Mucosa of descending colon (tissue), 3 donors: ENCODE data around the gene GRIK5. TPM values are rescaled to one million over a fixed set of nuclear protein-coding genes. Genes with fewer than 3 reads are reported as not detected.
"Not testable (repeated sequence)": the region's sequence is repeated elsewhere in the genome, so short reads cannot be mapped to it uniquely, and the experiment has no call there.

Experiments
- ATAC-seq: fragments of 200-7000 bp; cut with Tn5 transposase; one replicate; pipeline ENCODE4 v1.9.1; 2020; ENCODE audit warnings: mild to moderate bottlenecking, moderate library complexity
- DNase-seq, 3 donors: peaks; one replicate each; pipeline ENCODE4 v3.0.0-alpha.2; 2020
- H3K36me3 ChIP-seq: fragments of 200-600 bp; one replicate; pipeline ENCODE4 v1.8.0; 2021; ENCODE audit warnings: low read depth, mild to moderate bottlenecking
- H3K4me1 ChIP-seq: fragments of 200-600 bp; one replicate; pipeline ENCODE4 v1.8.0; 2021; ENCODE audit warnings: low read depth, mild to moderate bottlenecking
- H3K4me3 ChIP-seq: fragments of 200-600 bp; one replicate; pipeline ENCODE4 v1.8.0; 2021; ENCODE audit warnings: mild to moderate bottlenecking
- H3K9me3 ChIP-seq: fragments of 200-600 bp; one replicate; pipeline ENCODE4 v1.8.0; 2021; ENCODE audit warnings: mild to moderate bottlenecking
- intact Hi-C, 2 donors: fragments of 100-400 bp; cut with DNase I in 1 of 2; cut with micrococcal nuclease in 1 of 2; formaldehyde crosslinking; loops; one replicate each; pipeline versions ENCODE4 v1.11.0 to v1.11.1; 2022; cut with DNase I, micrococcal nuclease
- total RNA-seq, 3 donors: library from RNA; stranded (reverse); fragmentation: NEBNext Ultra II Directional in 2 of 3; extraction: Animal tissue kit (Norgen Biotek cat#: 25700) in 2 of 3; gene quantifications; one replicate each; pipeline versions ENCODE4 v1.2.1 to v1.2.4, GENCODE V29; 2021 to 2023
- TF ChIP-seq, protein P1 (sequence below): fragments of 200-600 bp; IDR thresholded peaks from one replicate; pipeline ENCODE4 v1.8.0; 2022; ENCODE audit warnings: antibody characterized with exemption, mild to moderate bottlenecking
- donor health status: DM: no; HTN: no; CAD: no; lungs with moderate emphysema.
- donor health status: DM: no; HTN: no; CAD: no.
- donor health status: DM: no; HTN: yes; CAD: no.

Gene GRIK5
- total RNA-seq, 3 donors from 2014 or later: 0.67 to 25.8 (median 2.0) TPM

GRCh38 chr19:42038666-42039065, 31.3 kb downstream of the GRIK5 start:
- TF ChIP-seq, protein P1, sequence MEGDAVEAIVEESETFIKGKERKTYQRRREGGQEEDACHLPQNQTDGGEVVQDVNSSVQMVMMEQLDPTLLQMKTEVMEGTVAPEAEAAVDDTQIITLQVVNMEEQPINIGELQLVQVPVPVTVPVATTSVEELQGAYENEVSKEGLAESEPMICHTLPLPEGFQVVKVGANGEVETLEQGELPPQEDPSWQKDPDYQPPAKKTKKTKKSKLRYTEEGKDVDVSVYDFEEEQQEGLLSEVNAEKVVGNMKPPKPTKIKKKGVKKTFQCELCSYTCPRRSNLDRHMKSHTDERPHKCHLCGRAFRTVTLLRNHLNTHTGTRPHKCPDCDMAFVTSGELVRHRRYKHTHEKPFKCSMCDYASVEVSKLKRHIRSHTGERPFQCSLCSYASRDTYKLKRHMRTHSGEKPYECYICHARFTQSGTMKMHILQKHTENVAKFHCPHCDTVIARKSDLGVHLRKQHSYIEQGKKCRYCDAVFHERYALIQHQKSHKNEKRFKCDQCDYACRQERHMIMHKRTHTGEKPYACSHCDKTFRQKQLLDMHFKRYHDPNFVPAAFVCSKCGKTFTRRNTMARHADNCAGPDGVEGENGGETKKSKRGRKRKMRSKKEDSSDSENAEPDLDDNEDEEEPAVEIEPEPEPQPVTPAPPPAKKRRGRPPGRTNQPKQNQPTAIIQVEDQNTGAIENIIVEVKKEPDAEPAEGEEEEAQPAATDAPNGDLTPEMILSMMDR: no peak
- DNase-seq (no peak), ATAC-seq (no peak)
- no peaks in the 10 kb centered on the region for H3K9me3 ChIP-seq
- no peaks in the 10 kb centered on the region for H3K36me3 ChIP-seq
- intact Hi-C loops: no loop called here
- no peaks in the 10 kb centered on the region for H3K4me1 ChIP-seq
- H3K4me3 ChIP-seq: no peak overlapping the region

DNA sequence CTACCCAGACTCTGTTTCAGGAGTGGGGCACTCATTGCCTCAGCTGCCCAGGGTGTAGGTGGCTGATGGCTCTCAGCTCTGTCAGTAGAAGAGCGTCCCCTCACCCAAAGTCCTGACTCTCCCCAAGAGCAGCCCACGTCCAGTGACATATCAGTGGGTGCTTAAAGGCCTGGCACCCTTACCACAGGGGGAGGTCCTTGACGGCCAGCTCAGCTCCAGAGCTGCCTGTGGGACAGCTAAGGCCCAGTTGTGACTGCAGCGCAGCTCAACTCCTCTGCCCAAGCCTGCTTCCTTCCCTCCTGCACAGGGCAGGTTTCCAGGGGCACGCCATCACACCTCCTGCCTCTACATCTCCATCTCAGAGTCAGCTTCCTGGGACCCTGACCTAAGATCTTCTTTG, 32.4 kb downstream of the GRIK5 start:
- Histone ChIP-seq H3K4me3 (no peak overlapping the region), H3K9me3 (no peaks in the 10 kb centered on the region), H3K4me1 (no peaks in the 10 kb centered on the region), H3K36me3 (no peaks in the 10 kb centered on the region)
- TF ChIP-seq, protein P1: no peak
- ATAC-seq (no peak), DNase-seq (no peak)
- intact Hi-C loops: no loop called here

DNA sequence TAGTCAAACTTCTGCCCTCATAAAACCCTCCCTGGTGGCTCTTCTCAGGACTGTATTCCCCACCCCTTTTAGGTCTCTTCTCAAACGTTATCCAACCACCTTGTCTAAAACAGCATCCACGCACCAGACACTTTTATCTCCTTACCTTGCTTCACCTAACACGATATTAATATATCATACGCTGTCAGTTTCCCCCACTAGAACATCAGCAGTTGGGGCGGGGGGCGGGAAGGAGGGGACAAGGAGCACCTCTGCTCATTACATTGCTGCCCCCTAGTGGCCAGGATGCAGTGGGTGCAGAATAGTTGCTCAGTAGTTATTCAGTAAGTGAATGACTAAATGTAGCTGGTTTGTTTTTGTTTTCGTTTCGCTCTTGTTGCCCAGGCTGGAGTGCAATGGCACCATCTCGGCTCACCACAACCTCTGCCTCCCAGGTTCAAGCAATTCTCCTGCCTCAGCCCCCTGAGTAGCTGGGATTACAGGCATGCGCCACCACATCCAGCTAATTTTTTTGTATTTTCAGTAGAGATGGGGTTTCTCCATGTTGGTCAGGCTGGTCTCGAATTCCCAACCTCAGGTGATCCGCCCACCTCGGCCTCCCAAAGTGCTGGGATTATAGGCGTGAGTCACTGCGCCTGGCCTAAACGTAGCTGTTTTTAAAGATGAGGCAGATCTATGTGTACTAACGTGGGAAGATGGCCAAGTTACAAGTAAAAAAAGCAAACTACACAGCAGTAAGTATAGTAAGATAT, 35.2 kb downstream of the GRIK5 start:
- peak in 1 of 3 donors; percentile 60 for DNase-seq
- TF ChIP-seq, protein P1: peak; percentile 49
- H3K36me3 ChIP-seq, intact Hi-C loops, H3K9me3 ChIP-seq, H3K4me3 ChIP-seq, H3K4me1 ChIP-seq: not testable (repeated sequence)
- peak; percentile 88 for ATAC-seq

DNA sequence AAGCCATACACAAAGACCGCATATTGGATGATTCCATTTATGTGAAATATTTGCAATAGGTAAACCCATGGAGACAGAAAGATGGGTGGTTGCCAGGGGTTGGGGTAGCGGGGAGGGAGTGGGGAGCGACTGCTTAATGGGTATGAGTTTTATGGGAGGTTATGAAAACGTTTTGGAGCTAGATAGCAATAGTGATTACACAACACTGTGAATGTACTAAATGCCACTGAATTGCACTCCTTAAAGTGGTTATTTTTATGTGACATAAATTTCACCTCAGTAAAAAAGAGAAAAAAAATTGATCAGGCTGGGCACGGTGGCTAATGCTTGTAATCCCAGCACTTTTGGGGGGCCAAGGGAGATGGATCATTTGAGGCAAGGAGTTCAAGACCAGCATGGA, 36.6 kb downstream of the GRIK5 start:
- ATAC-seq: no peak
- no peak for DNase-seq
- Histone ChIP-seq H3K4me1 (no peaks in the 10 kb centered on the region), H3K4me3 (no peak overlapping the region), H3K36me3 (no peaks in the 10 kb centered on the region), H3K9me3 (no peaks in the 10 kb centered on the region)
- intact Hi-C loops: no loop called here
- TF ChIP-seq, protein P1: no peak

DNA sequence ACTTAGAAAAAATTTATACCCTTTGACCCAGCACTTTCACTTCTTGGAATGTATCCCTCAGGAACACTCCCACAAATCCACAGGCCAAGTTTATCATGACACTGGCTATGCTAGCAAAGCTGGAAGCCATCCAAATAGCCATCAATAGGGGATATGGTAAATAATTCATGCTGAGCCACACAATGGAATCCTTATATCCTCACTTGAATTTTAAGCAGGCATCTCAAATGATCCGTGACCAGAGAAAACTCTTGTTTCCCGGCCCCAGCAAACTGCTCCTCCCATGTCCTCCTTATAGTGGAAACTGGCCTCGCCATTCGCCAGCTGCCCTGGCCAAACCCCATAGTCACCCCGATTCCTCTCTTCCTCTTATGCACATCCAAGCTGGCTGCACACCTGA, 37.6 kb downstream of the GRIK5 start:
- no peaks in the 10 kb centered on the region for H3K4me1 ChIP-seq
- DNase-seq (no peak), ATAC-seq (no peak)
- H3K9me3 ChIP-seq: no peaks in the 10 kb centered on the region
- TF ChIP-seq, protein P1: no peak
- H3K36me3 ChIP-seq: no peaks in the 10 kb centered on the region
- no peak overlapping the region for H3K4me3 ChIP-seq
- intact Hi-C loops: no loop called here
